T-cell (primary cell): Measurements from ENCODE around the gene VAV2. TPM values are rescaled to one million over a fixed set of nuclear protein-coding genes. Genes with fewer than 3 reads are reported as not detected.

ENCODE experiments used
- ATAC-seq, 4 experiments: fragments of 200-7000 bp in 3 of 4; fragments of 150-1000 bp in 1 of 4; cut with Tn5 transposase; replicated peaks in 1 of 4; 1 replicate in 3 of 4; 2 replicates in 1 of 4; pipeline ENCODE4 v1.10.0; 2021; ENCODE audit warnings: moderate library complexity in 3 of 4, mild to moderate bottlenecking in 2 of 4, moderate number of reproducible peaks in 1 of 4
- CTCF ChIA-PET, 2 donors: fragments of 300-600 bp; sonication (Branson Sonifier 250); formaldehyde crosslinking; loops; one replicate each; lab custom pipeline; 2022; ENCODE audit warnings: antibody characterized with exemption in 2 of 2; lab: Charles Lee
- POLR2A ChIA-PET, 2 donors: fragments of 300-600 bp; sonication (Branson Sonifier 250); formaldehyde crosslinking; loops; one replicate each; lab custom pipeline; 2022; ENCODE audit warnings: antibody characterized with exemption in 2 of 2; lab: Charles Lee
- DNase-seq, 35 experiments: peaks; one replicate each; pipeline versions ENCODE4 v3.0.0 to v3.0.0-alpha.2; 2013 to 2023
- H3K27ac ChIP-seq: one replicate; pipeline ENCODE4 v1.5.1; 2013; ENCODE audit warnings: low read length
- H3K27me3 ChIP-seq, 2 experiments: replicated peaks in 1 of 2; 1 replicate in 1 of 2; 2 replicates in 1 of 2; pipeline versions ENCODE4 v1.6.1 to v1.7.0; 2013; ENCODE audit warnings: low read length in 1 of 2, mixed read lengths in 1 of 2; ENCODE audit not compliant: control insufficient read depth in 2 of 2, insufficient read depth in 2 of 2; ENCODE audit errors: extremely low read depth in 1 of 2
- H3K36me3 ChIP-seq, 2 donors: 1 replicate in 1 of 2; 2 replicates in 1 of 2; pipeline versions ENCODE4 v1.6.1 to v1.7.0; 2013; ENCODE audit warnings: low read length in 1 of 2; ENCODE audit not compliant: control insufficient read depth in 2 of 2, insufficient read depth in 1 of 2; ENCODE audit errors: extremely low read depth in 1 of 2
- H3K4me1 ChIP-seq, 2 experiments: 1 replicate in 1 of 2; 2 replicates in 1 of 2; pipeline versions ENCODE4 v1.6.1 to v1.7.0; 2013; ENCODE audit warnings: low read length in 2 of 2, mixed read lengths in 1 of 2; ENCODE audit not compliant: insufficient read depth in 2 of 2, control insufficient read depth in 1 of 2; ENCODE audit errors: extremely low read depth in 1 of 2
- H3K4me3 ChIP-seq, 2 donors: 1 replicate in 1 of 2; 2 replicates in 1 of 2; pipeline versions ENCODE4 v1.5.1 to v1.7.0; 2013; ENCODE audit warnings: mild to moderate bottlenecking in 2 of 2, low read length in 1 of 2, moderate library complexity in 1 of 2; ENCODE audit not compliant: control insufficient read depth in 1 of 2; ENCODE audit errors: extremely low read depth in 1 of 2
- H3K9me3 ChIP-seq: 2 replicates; pipeline ENCODE4 v1.7.0; 2013
- H3K27ac Mint-ChIP-seq, 2 donors: one replicate each; pipeline ENCODE4 v1.8.0; 2020 to 2021; ENCODE audit warnings: mild to moderate bottlenecking in 2 of 2, mixed read lengths in 2 of 2
- H3K27me3 Mint-ChIP-seq, 2 donors: one replicate each; pipeline ENCODE4 v1.8.0; 2021 to 2022; ENCODE audit warnings: mixed read lengths in 2 of 2
- H3K36me3 Mint-ChIP-seq: one replicate; pipeline ENCODE4 v1.8.0; 2021; ENCODE audit warnings: mixed read lengths
- H3K4me1 Mint-ChIP-seq, 3 donors: one replicate each; pipeline ENCODE4 v1.8.0; 2020 to 2022; ENCODE audit warnings: mixed read lengths in 3 of 3, mild to moderate bottlenecking in 1 of 3
- H3K4me3 Mint-ChIP-seq, 3 donors: one replicate each; pipeline ENCODE4 v1.8.0; 2020 to 2022; ENCODE audit warnings: mild to moderate bottlenecking in 3 of 3, mixed read lengths in 3 of 3, moderate library complexity in 3 of 3
- H3K9me3 Mint-ChIP-seq, 3 donors: one replicate each; pipeline ENCODE4 v1.8.0; 2020 to 2022; ENCODE audit warnings: mixed read lengths in 3 of 3
- WGBS: methylation state at CpG from one replicate; pipeline ENCODE4 v1.1.5; 2013; ENCODE audit warnings: missing lambda C conversion rate; ENCODE audit not compliant: insufficient coverage; 5-methylcytosine and 5-hydroxymethylcytosine counted together
- total RNA-seq, 35 experiments: library from RNA in 6 of 35; stranded (reverse) in 6 of 35; fragments of 120-200 nt in 1 of 35; gene quantifications; one replicate each; pipeline versions ENCODE4 v1.2.1 to v1.2.4 and lab custom pipeline; 2013 to 2026

Gene VAV2
- total RNA-seq, 5 donors from 2014 or later (not counting 1 experiment from before 2014, with no cell fraction given) = 1.2 to 7.5 (median 4.9) TPM

DNA sequence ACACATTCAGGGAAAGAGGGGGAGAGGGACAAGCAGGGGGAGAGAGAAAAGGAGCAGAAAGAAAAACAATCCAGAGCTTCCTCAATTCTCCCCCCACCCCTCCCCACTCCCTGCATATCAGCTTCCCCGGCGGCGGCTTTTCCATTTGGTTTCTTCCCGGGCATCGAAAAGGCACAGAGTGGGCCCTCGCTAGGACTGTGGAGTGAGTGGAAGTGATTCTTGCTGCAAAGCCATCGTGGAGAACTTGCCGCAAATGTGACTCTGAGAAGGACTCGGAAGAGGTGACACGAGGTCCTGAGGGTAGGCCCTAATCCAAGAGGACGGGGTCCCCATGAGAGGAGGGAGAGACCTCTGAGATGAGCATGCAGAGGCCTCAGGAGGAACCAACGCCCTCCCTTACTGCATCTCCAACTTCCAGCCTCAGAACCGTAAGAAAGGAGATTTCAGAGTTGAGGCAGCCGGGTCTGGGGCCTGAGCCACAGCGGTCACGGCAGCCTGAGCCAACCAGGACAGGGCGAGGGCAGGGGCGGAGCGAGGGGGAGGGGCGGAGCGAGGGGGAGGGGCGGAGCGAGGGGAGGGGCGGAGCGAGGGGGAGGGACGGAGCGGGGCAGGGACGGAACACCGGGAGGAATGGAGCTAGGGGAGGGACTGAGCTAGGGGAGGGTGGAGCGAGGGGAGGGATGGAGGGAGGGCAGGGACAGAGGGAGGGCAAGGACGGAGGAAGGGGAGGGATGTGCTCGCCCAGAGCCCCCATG lies 232.8 kb downstream of the VAV2 start:
- ATAC-seq (no peak), DNase-seq (peak in 2 of 35 experiments; percentile 1 to 14)
- CTCF ChIA-PET = no interaction called here
- H3K36me3 Mint-ChIP-seq = no peaks in the 10 kb centered on the region
- no peaks in the 10 kb centered on the region for H3K4me1 ChIP-seq
- no peak overlapping the region for H3K27ac ChIP-seq
- H3K27me3 ChIP-seq = peaks cover 0 to 17% of the 10 kb centered on the region in 2 experiments
- no peaks in the 10 kb centered on the region for H3K9me3 ChIP-seq
- peaks cover under 1 to 1% (median 1%) of the 10 kb centered on the region in 3 donors for H3K9me3 Mint-ChIP-seq
- H3K4me1 Mint-ChIP-seq = no peaks in the 10 kb centered on the region
- H3K4me3 ChIP-seq = no peak overlapping the region
- 89% methylated on average over 13 of the region's 32 CpGs for WGBS
- POLR2A ChIA-PET = no interaction called here
- no peak overlapping the region for H3K4me3 Mint-ChIP-seq
- H3K27ac Mint-ChIP-seq = no peak overlapping the region
- H3K27me3 Mint-ChIP-seq = peaks cover 6 to 11% of the 10 kb centered on the region in 2 donors
- H3K36me3 ChIP-seq = no peaks in the 10 kb centered on the region

DNA sequence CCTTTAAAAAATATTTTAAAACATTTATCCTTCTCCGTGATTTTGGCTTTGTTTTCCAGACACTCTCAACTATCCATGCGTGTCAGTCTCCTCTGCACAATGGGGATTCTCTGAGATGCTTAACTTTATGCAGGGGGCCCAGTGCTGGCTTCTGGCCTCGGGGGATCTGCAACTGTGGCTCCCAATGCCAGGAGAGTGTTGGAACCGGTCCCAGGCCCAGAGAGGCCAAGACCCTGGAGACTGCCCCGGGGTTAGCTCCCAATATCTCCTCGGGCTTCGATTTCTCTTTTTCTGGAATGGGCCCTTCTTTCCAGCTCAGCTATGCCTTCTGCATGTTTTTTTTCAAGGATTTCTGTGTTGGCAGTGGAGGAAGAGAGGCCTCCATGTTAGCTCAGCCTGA lies 233.9 kb downstream of the VAV2 start:
- no peak overlapping the region for H3K4me3 ChIP-seq
- no peaks in the 10 kb centered on the region for H3K4me1 ChIP-seq
- Mint-ChIP-seq H3K27ac (no peak overlapping the region), H3K9me3 (no peaks in the 10 kb centered on the region), H3K36me3 (no peaks in the 10 kb centered on the region), H3K27me3 (peaks cover 15 to 20% of the 10 kb centered on the region in 2 donors), H3K4me3 (no peak overlapping the region), H3K4me1 (no peaks in the 10 kb centered on the region)
- POLR2A ChIA-PET = no interaction called here
- DNase-seq = no peak
- no peaks in the 10 kb centered on the region for H3K9me3 ChIP-seq
- no peaks in the 10 kb centered on the region for H3K36me3 ChIP-seq
- no peak overlapping the region for H3K27ac ChIP-seq
- peaks cover 0 to 20% of the 10 kb centered on the region in 2 experiments for H3K27me3 ChIP-seq
- WGBS = 81% methylated on average over 5 of the region's 7 CpGs
- no peak for ATAC-seq
- CTCF ChIA-PET = no interaction called here

DNA sequence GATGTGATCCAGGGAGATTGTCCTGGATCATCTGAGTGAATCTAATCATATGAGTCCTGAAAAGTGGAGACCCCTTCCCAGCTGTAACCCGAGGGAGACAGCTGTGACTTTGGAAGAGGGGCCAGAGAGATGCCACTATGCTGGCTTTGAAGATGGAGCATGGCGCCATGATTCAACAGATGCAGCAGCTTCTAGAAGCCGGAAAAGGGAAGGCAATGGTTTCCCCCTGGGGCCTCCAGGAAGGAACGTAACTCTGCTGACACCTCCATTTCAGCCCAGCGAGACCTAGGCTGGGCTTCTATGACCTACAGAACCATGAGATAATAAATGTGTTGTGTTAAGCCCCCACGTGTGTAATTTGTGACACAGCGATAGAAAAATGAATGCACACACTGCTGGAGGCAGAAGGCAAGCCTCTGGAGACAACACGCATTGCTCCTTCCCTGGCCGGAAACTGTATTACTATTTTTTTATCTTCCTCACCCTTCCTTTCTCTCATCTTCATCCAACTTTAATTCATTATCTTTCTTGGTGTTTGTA lies 237.4 kb downstream of the VAV2 start:
- no peaks in the 10 kb centered on the region for H3K36me3 Mint-ChIP-seq
- CTCF ChIA-PET = interaction anchor here in 1 of 2 donors (0.9 kb wide), 1 partner anchor 12 kb away, joined by 3 read pairs; no protein-coding TSS in a partner anchor
- H3K4me1 ChIP-seq = no peaks in the 10 kb centered on the region
- peaks cover 0 to 10% (median 3%) of the 10 kb centered on the region in 3 donors for H3K4me1 Mint-ChIP-seq
- no peak for DNase-seq
- POLR2A ChIA-PET = no interaction called here
- H3K9me3 Mint-ChIP-seq = no peaks in the 10 kb centered on the region
- ATAC-seq = no peak
- peaks cover 39 to 44% of the 10 kb centered on the region in 2 donors for H3K27me3 Mint-ChIP-seq
- no peak overlapping the region for H3K4me3 Mint-ChIP-seq
- H3K4me3 ChIP-seq = no peak overlapping the region
- H3K27ac ChIP-seq = no peak overlapping the region
- H3K27me3 ChIP-seq = peaks cover 0 to 31% of the 10 kb centered on the region in 2 experiments
- no peaks in the 10 kb centered on the region for H3K36me3 ChIP-seq
- 62% methylated on average over 4 of the region's 9 CpGs for WGBS
- H3K9me3 ChIP-seq = no peaks in the 10 kb centered on the region
- no peak overlapping the region for H3K27ac Mint-ChIP-seq

DNA sequence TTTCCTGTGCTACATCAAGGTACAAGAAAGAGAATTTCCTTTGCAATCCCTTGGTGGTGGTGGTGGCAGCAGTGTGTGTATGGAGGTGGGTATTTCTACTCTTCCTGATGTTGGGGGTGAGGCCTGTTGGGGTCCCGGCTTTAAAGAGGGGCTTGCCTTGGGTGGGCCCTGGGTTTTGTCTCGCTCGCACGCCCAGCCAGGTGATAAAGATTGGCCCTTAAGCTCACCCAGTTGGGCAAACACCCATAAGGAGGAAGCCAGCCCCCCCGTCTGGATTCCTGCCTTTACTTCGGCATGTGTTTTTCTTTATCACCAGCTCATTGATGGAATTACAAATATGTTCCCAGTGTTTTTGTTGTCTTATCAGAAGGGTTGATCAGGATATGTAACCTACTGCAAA lies 237.9 kb downstream of the VAV2 start:
- ChIA-PET POLR2A (no interaction called here), CTCF (interaction anchor here in 1 of 2 donors (0.9 kb wide), 1 partner anchor 12 kb away, joined by 3 read pairs; no protein-coding TSS in a partner anchor)
- peaks cover 0 to 31% of the 10 kb centered on the region in 2 experiments for H3K27me3 ChIP-seq
- Mint-ChIP-seq H3K4me1 (peaks cover 0 to 10% (median 3%) of the 10 kb centered on the region in 3 donors), H3K9me3 (no peaks in the 10 kb centered on the region), H3K4me3 (no peak overlapping the region), H3K36me3 (no peaks in the 10 kb centered on the region), H3K27ac (no peak overlapping the region), H3K27me3 (peaks cover 39 to 48% of the 10 kb centered on the region in 2 donors)
- H3K4me1 ChIP-seq = no peaks in the 10 kb centered on the region
- no peaks in the 10 kb centered on the region for H3K9me3 ChIP-seq
- H3K27ac ChIP-seq = no peak overlapping the region
- ATAC-seq = no peak
- H3K4me3 ChIP-seq = no peak overlapping the region
- DNase-seq = no peak
- H3K36me3 ChIP-seq = no peaks in the 10 kb centered on the region
- 100% methylated on average over 3 of the region's 6 CpGs for WGBS

DNA sequence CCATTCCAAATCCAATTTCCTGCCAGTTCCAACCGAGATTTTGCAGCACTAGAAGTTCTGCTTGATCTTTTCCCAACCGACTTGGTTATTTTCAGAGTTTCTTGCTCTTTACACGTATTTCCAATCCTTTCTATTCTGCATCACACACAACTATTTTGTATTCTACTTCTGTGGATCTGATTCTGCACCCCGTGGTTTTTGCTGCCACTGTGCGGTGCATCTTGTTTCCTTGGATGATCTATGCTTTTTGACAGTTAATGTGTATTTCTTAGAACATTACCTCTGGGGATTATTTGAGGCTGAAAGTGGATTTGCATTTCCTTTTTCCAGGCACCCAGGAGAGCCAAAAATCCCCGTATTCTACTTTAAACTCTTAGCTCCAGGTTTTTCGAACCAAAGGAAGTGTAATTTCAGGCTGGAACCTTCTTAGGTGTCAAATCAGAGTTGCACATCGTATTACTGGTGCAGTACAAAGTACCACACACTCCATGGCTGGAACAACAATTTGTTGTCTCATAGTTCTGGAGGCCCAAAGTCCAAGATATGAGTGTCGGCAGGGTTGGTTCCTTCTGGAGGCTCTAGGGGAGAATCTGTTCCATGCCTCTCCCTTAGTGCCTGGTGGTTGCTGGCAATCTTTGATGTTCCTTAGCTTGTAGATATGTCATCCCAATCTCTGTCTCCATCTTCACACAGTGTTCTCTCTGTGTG lies 239.2 kb downstream of the VAV2 start:
- POLR2A ChIA-PET = no interaction called here
- peaks cover 44 to 58% of the 10 kb centered on the region in 2 donors for H3K27me3 Mint-ChIP-seq

DNA sequence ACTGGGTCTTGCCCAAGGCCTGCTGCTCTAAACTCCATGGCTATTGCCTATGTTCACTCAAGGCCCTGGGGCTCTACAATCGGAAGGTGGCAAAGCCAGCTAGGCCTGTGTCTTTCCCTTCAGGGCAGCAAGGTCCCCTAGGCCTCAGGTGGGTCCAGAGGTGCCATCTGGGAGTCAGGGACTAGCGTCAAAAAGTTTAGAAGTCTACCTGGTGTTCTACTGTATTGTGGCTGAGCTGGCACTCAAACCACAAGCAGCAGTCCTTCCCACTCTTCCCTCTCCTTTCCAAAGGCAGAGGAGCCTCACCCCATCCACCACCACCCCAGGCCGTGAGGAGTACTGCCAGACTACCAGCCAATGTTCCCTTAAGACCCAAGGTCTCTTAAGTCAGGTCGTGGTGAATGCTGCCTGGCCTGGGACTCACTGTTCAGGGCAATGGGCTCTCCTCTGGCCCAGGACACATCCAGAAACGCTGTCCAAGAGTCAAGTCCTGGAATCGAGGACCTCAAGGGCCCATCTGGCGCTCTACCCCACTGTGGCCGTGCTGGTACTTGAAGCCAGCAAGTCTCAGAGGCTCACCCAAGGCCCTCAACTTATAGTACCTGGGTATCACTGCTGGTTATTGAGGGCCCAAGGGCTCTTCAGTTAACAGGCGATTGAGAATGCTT lies 241.0 kb downstream of the VAV2 start:
- no peaks in the 10 kb centered on the region for H3K9me3 Mint-ChIP-seq
- H3K9me3 ChIP-seq = no peaks in the 10 kb centered on the region
- DNase-seq (no peak), ATAC-seq (no peak)
- no peak overlapping the region for H3K4me3 Mint-ChIP-seq
- H3K4me1 Mint-ChIP-seq = peaks cover 0 to 10% (median 3%) of the 10 kb centered on the region in 3 donors
- H3K4me3 ChIP-seq = no peak overlapping the region
- POLR2A ChIA-PET = no interaction called here
- H3K27me3 Mint-ChIP-seq = peaks cover 53 to 68% of the 10 kb centered on the region in 2 donors
- 70% methylated on average over 9 of the region's 9 CpGs for WGBS
- H3K27ac Mint-ChIP-seq = no peak overlapping the region
- H3K36me3 Mint-ChIP-seq = no peaks in the 10 kb centered on the region
- no peaks in the 10 kb centered on the region for H3K4me1 ChIP-seq
- H3K27ac ChIP-seq = no peak overlapping the region
- CTCF ChIA-PET = no interaction called here
- H3K27me3 ChIP-seq = peaks cover 0 to 31% of the 10 kb centered on the region in 2 experiments
- H3K36me3 ChIP-seq = no peaks in the 10 kb centered on the region

More for the DNA sequence above, 239.2 kb downstream of the VAV2 start:
- peaks cover 0 to 31% of the 10 kb centered on the region in 2 experiments for H3K27me3 ChIP-seq
- no peak overlapping the region for H3K27ac ChIP-seq
- Mint-ChIP-seq H3K27ac (no peak overlapping the region), H3K4me3 (no peak overlapping the region), H3K9me3 (no peaks in the 10 kb centered on the region), H3K36me3 (no peaks in the 10 kb centered on the region), H3K4me1 (peaks cover 0 to 10% (median 3%) of the 10 kb centered on the region in 3 donors)
- ATAC-seq (no peak), DNase-seq (no peak)
- no peaks in the 10 kb centered on the region for H3K4me1 ChIP-seq
- CTCF ChIA-PET = no interaction called here
- no peaks in the 10 kb centered on the region for H3K9me3 ChIP-seq
- no peaks in the 10 kb centered on the region for H3K36me3 ChIP-seq
- 77% methylated on average over 3 of the region's 9 CpGs for WGBS
- no peak overlapping the region for H3K4me3 ChIP-seq
